ENCODE data around the gene HOXB9.

GRCh38 chr17:48642059-48642842 lies 16.1 kb upstream of the HOXB9 start:
- TF ChIP-seq CTCF (IDR thresholded peaks at IDR 0.05) (no peak), POLR2A (IDR thresholded peaks at IDR 0.05) (no peak)
